ENCODE data around the gene TERT. TPM values are rescaled to one million over a fixed set of nuclear protein-coding genes. Genes with fewer than 3 reads are reported as not detected.

The TERT gene
- total and polyA plus RNA-seq, 2 of the 8 experiments (the other 6 are each of a cell fraction or from before 2014, with no cell fraction given), result 13.1 to 23.1 TPM

- no peak for TF ChIP-seq SAP30 (IDR thresholded peaks at IDR 0.05; ENCODE audit: insufficient read depth, insufficient replicate concordance, low read length)
These were observed 9.2 kb upstream of the TERT start (continued) for GRCh38 chr5:1304033-1304432.
